Naive B cell (primary cell): ENCODE data around the gene CST3. TPM values are rescaled to one million over a fixed set of nuclear protein-coding genes. Genes with fewer than 3 reads are reported as not detected.
"Not testable (repeated sequence)": the region's sequence is repeated elsewhere in the genome, so short reads cannot be mapped to it uniquely, and the experiment has no call there.

Experiments
- ATAC-seq, 2 donors: fragments of 150-1000 bp; cut with Tn5 transposase; 2 replicates each; pipeline ENCODE4 v1.10.0; 2021; ENCODE audit warnings: low read depth in 2 of 2, mild to moderate bottlenecking in 2 of 2, moderate library complexity in 2 of 2
- DNase-seq: peaks from one replicate; pipeline ENCODE4 v3.0.0; 2022
- H3K27ac Mint-ChIP-seq, 6 donors: one replicate each; pipeline ENCODE4 v1.8.0; 2020 to 2022; ENCODE audit warnings: mild to moderate bottlenecking in 6 of 6, mixed read lengths in 6 of 6, moderate library complexity in 5 of 6, inconsistent platforms in 2 of 6
- H3K27me3 Mint-ChIP-seq, 3 donors: one replicate each; pipeline ENCODE4 v1.8.0; 2021 to 2022; ENCODE audit warnings: mixed read lengths in 3 of 3, mild to moderate bottlenecking in 1 of 3
- H3K36me3 Mint-ChIP-seq, 2 donors: one replicate each; pipeline ENCODE4 v1.8.0; 2020 to 2022; ENCODE audit warnings: mixed read lengths in 2 of 2, inconsistent platforms in 1 of 2, mild to moderate bottlenecking in 1 of 2
- H3K4me1 Mint-ChIP-seq, 3 donors: one replicate each; pipeline ENCODE4 v1.8.0; 2020 to 2022; ENCODE audit warnings: mixed read lengths in 3 of 3, inconsistent platforms in 1 of 3, mild to moderate bottlenecking in 1 of 3, moderate library complexity in 1 of 3
- H3K4me3 Mint-ChIP-seq, 8 donors: one replicate each; pipeline ENCODE4 v1.8.0; 2020 to 2022; ENCODE audit warnings: mild to moderate bottlenecking in 8 of 8, mixed read lengths in 8 of 8, moderate library complexity in 8 of 8, inconsistent platforms in 2 of 8
- H3K9me3 Mint-ChIP-seq, 7 donors: one replicate each; pipeline ENCODE4 v1.8.0; 2020 to 2022; ENCODE audit warnings: mixed read lengths in 7 of 7, mild to moderate bottlenecking in 5 of 7, inconsistent platforms in 2 of 7, moderate library complexity in 1 of 7
- polyA plus RNA-seq, 6 donors: library from polyadenylated mRNA; unstranded; fragments of 300-500 nt; fragmentation: Illumina TruSeq; gene quantifications; one replicate each; pipeline ENCODE4 v1.2.3, GENCODE V29; 2021; ENCODE audit warnings: low read depth in 6 of 6

CST3 gene
- polyA plus RNA-seq, 6 donors from 2014 or later: 3.2 to 22.5 (median 6.5) TPM

- Mint-ChIP-seq H3K27ac (no peak overlapping the region), H3K4me1 (no peaks in the 10 kb centered on the region), H3K27me3 (no peaks in the 10 kb centered on the region), H3K4me3 (no peak overlapping the region), H3K36me3 (no peaks in the 10 kb centered on the region), H3K9me3 (peaks cover 0 to 2% (median 0%) of the 10 kb centered on the region in 7 donors)
- DNase-seq (no peak), ATAC-seq (no peak)
Observed at GRCh38 chr20:23669327-23669726, 31.6 kb upstream of the CST3 start.

GRCh38 chr20:23668477-23668951, 30.8 kb upstream of the CST3 start:
- no peak overlapping the region for H3K27ac Mint-ChIP-seq
- H3K27me3 Mint-ChIP-seq: no peaks in the 10 kb centered on the region
- no peaks in the 10 kb centered on the region for H3K4me1 Mint-ChIP-seq
- H3K9me3 Mint-ChIP-seq: peaks cover 0 to 2% (median 0%) of the 10 kb centered on the region in 7 donors
- DNase-seq (peak; percentile 23), ATAC-seq (peak in 1 of 2 donors; percentile 43)
- no peak overlapping the region for H3K4me3 Mint-ChIP-seq
- H3K36me3 Mint-ChIP-seq: no peaks in the 10 kb centered on the region

GRCh38 chr20:23667666-23668065, 29.9 kb upstream of the CST3 start:
- Mint-ChIP-seq H3K36me3 (no peaks in the 10 kb centered on the region), H3K9me3 (no peaks in the 10 kb centered on the region), H3K27ac (no peak overlapping the region), H3K4me1 (no peaks in the 10 kb centered on the region), H3K27me3 (no peaks in the 10 kb centered on the region), H3K4me3 (no peak overlapping the region)
- no peak for DNase-seq
- no peak for ATAC-seq

- H3K27ac Mint-ChIP-seq: no peak overlapping the region
- H3K9me3 Mint-ChIP-seq: no peaks in the 10 kb centered on the region
- DNase-seq (no peak), ATAC-seq (no peak)
- no peaks in the 10 kb centered on the region for H3K36me3 Mint-ChIP-seq
- no peaks in the 10 kb centered on the region for H3K27me3 Mint-ChIP-seq
- H3K4me3 Mint-ChIP-seq: no peak overlapping the region
- H3K4me1 Mint-ChIP-seq: no peaks in the 10 kb centered on the region
Observed at GRCh38 chr20:23666698-23667097, 28.9 kb upstream of the CST3 start.

GRCh38 chr20:23666189-23666588, 28.4 kb upstream of the CST3 start:
- Mint-ChIP-seq H3K4me1 (no peaks in the 10 kb centered on the region), H3K27me3 (no peaks in the 10 kb centered on the region), H3K27ac (no peak overlapping the region), H3K36me3 (no peaks in the 10 kb centered on the region), H3K9me3 (no peaks in the 10 kb centered on the region), H3K4me3 (no peak overlapping the region)
- ATAC-seq (no peak), DNase-seq (no peak)

GRCh38 chr20:23664954-23665353, 27.2 kb upstream of the CST3 start:
- no peaks in the 10 kb centered on the region for H3K4me1 Mint-ChIP-seq
- H3K27me3 Mint-ChIP-seq: no peaks in the 10 kb centered on the region
- no peak overlapping the region for H3K4me3 Mint-ChIP-seq
- no peak for ATAC-seq
- DNase-seq: no peak
- H3K36me3 Mint-ChIP-seq: no peaks in the 10 kb centered on the region
- no peaks in the 10 kb centered on the region for H3K9me3 Mint-ChIP-seq
- no peak overlapping the region for H3K27ac Mint-ChIP-seq

- H3K9me3 Mint-ChIP-seq: not testable (repeated sequence)
Observed at GRCh38 chr20:23664046-23664445, 26.3 kb upstream of the CST3 start.

GRCh38 chr20:23663180-23663579, 25.4 kb upstream of the CST3 start:
- Mint-ChIP-seq H3K36me3 (no peaks in the 10 kb centered on the region), H3K4me3 (no peak overlapping the region), H3K4me1 (no peaks in the 10 kb centered on the region), H3K27me3 (no peaks in the 10 kb centered on the region), H3K27ac (no peak overlapping the region), H3K9me3 (no peaks in the 10 kb centered on the region)
- DNase-seq (no peak), ATAC-seq (no peak)

More at GRCh38 chr20:23664046-23664445, 26.3 kb upstream of the CST3 start:
- not testable (repeated sequence) for H3K27ac Mint-ChIP-seq, ATAC-seq, H3K36me3 Mint-ChIP-seq, DNase-seq, H3K4me1 Mint-ChIP-seq, H3K27me3 Mint-ChIP-seq, H3K4me3 Mint-ChIP-seq

GRCh38 chr20:23662276-23662870, 24.6 kb upstream of the CST3 start:
- Mint-ChIP-seq H3K27ac (no peak overlapping the region), H3K4me3 (no peak overlapping the region), H3K36me3 (no peaks in the 10 kb centered on the region), H3K4me1 (no peaks in the 10 kb centered on the region), H3K27me3 (no peaks in the 10 kb centered on the region), H3K9me3 (no peaks in the 10 kb centered on the region)
- DNase-seq: no peak
- no peak for ATAC-seq

GRCh38 chr20:23661002-23661429, 23.3 kb upstream of the CST3 start:
- DNase-seq (no peak), ATAC-seq (no peak)
- no peaks in the 10 kb centered on the region for H3K9me3 Mint-ChIP-seq
- H3K4me1 Mint-ChIP-seq: no peaks in the 10 kb centered on the region
- no peak overlapping the region for H3K27ac Mint-ChIP-seq
- no peaks in the 10 kb centered on the region for H3K36me3 Mint-ChIP-seq
- H3K4me3 Mint-ChIP-seq: no peak overlapping the region
- no peaks in the 10 kb centered on the region for H3K27me3 Mint-ChIP-seq

GRCh38 chr20:23659989-23660837, 22.5 kb upstream of the CST3 start:
- Mint-ChIP-seq H3K27ac (no peak overlapping the region), H3K9me3 (no peaks in the 10 kb centered on the region), H3K27me3 (no peaks in the 10 kb centered on the region), H3K4me1 (peaks cover 4 to 6% (median 6%) of the 10 kb centered on the region in 3 donors), H3K36me3 (no peaks in the 10 kb centered on the region), H3K4me3 (no peak overlapping the region)
- DNase-seq: no peak
- ATAC-seq: no peak

- not testable (repeated sequence) for DNase-seq, H3K27me3 Mint-ChIP-seq, H3K27ac Mint-ChIP-seq, H3K4me3 Mint-ChIP-seq, H3K9me3 Mint-ChIP-seq, ATAC-seq, H3K36me3 Mint-ChIP-seq
- H3K4me1 Mint-ChIP-seq: peaks cover 4 to 12% (median 9%) of the 10 kb centered on the region in 3 donors
Observed at GRCh38 chr20:23659610-23659988, 21.8 kb upstream of the CST3 start.

GRCh38 chr20:23658989-23659609, 21.3 kb upstream of the CST3 start:
- H3K36me3 Mint-ChIP-seq: no peaks in the 10 kb centered on the region
- DNase-seq: no peak
- H3K9me3 Mint-ChIP-seq: no peaks in the 10 kb centered on the region
- H3K27ac Mint-ChIP-seq: no peak overlapping the region
- peaks cover 4 to 14% (median 14%) of the 10 kb centered on the region in 3 donors for H3K4me1 Mint-ChIP-seq
- H3K4me3 Mint-ChIP-seq: no peak overlapping the region
- peaks cover 0 to 5% (median 0%) of the 10 kb centered on the region in 3 donors for H3K27me3 Mint-ChIP-seq
- no peak for ATAC-seq

- no peak overlapping the region for H3K4me3 Mint-ChIP-seq
- no peaks in the 10 kb centered on the region for H3K9me3 Mint-ChIP-seq
Observed at GRCh38 chr20:23658336-23658735, 20.6 kb upstream of the CST3 start.

More at GRCh38 chr20:23658336-23658735, 20.6 kb upstream of the CST3 start:
- Mint-ChIP-seq H3K27ac (peak overlapping the region in 1 of 6 donors; percentile 52), H3K4me1 (peaks cover 4 to 18% (median 14%) of the 10 kb centered on the region in 3 donors), H3K36me3 (no peaks in the 10 kb centered on the region), H3K27me3 (peaks cover 0 to 8% (median 4%) of the 10 kb centered on the region in 3 donors)
- ATAC-seq (no peak), DNase-seq (no peak)
